ENCODE measurements around the gene SEMA4C.

Gene SEMA4C

DNA sequence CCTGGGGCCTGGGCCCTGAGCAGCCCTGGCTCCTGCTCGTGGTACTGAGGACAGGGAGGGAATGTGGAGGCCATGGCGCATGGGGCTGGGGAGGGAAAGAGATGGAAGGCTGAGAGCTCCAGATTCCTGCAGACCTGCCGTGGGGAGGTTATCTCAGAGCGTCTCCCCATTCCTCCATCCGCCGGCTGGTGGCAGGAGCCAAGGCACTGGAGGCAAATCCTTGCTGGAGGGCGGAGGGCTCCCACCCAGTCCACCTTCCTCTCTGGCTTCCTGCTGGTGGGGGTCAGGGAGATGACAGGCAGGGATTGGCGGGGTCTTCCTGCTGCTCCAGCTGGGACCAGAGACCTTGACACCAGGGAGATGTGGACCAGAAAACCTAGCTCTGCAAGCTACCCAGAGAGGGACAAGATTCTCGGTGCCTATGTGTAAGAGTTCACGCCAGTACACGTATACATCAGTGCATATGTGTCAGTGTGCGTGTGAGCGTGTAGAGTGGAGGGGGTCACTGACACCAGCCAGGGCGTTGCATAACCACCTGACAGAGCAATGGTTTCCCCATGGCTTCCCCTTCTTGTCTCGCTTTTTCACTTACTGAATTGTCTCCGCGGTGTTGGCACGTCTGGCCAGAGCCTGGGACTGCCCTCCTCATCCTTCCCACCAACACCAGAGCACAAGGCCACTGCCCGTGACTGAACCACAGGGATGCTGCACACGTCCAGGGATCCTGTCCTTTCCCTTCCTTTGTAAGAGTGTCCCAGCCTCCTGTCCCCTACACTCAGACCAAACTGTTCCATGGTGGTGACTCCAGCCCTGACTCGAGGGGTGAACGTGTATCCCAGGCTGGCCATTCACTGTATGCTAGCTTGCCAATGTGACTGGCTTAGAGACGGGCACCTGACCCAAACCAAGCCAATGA is 15.8 kb upstream of the SEMA4C start:
- TF ChIP-seq, protein P1, sequence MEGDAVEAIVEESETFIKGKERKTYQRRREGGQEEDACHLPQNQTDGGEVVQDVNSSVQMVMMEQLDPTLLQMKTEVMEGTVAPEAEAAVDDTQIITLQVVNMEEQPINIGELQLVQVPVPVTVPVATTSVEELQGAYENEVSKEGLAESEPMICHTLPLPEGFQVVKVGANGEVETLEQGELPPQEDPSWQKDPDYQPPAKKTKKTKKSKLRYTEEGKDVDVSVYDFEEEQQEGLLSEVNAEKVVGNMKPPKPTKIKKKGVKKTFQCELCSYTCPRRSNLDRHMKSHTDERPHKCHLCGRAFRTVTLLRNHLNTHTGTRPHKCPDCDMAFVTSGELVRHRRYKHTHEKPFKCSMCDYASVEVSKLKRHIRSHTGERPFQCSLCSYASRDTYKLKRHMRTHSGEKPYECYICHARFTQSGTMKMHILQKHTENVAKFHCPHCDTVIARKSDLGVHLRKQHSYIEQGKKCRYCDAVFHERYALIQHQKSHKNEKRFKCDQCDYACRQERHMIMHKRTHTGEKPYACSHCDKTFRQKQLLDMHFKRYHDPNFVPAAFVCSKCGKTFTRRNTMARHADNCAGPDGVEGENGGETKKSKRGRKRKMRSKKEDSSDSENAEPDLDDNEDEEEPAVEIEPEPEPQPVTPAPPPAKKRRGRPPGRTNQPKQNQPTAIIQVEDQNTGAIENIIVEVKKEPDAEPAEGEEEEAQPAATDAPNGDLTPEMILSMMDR (IDR thresholded peaks at IDR 0.05; ENCODE audit: control insufficient read depth, extremely low read depth, insufficient read depth) = no peak
- H3K4me3 ChIP-seq (ENCODE audit: low read depth, low read length) = no peak overlapping the region
- DNase-seq (ENCODE audit: low read depth) = no peak

DNA sequence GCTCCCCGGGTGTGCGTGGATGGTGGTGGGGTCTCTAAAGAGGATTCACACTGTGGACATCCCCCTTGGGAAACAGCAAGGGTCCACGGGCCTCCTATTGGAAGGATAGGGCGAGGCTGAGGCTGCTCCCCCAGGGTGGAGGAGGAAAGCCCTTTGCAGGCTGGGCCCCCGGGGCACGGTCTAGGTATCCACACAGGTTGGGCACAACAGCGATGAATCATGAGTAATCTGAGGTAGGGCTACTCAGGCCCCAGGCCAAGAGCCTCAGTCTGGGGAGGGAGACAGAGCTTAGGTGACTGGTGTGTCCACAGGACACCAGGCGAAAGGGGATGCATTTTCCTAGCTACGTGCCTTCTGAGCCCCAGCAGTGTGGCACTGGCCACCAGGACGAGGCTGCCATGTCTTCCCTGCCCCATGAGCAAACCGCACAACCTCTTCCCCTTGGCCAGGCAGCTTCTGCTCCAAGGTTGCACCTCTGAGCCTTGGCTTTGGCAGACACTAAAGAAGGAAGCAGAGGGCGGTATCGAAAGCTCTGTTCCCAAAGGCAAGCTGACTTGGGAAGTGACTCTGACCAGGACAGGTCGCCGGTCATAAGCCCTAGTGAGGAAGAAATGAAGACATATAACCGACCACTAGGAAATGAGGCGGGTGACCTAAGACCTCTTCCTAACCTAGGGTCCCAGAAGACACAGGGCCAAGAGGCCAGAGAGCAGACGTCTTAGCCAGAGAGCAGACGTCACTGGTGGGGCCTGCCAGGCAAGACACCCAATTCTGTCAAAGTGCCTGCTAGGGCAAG is 14.6 kb upstream of the SEMA4C start:
- DNase-seq (ENCODE audit: low read depth) = no peak
- H3K4me3 ChIP-seq (ENCODE audit: low read depth, low read length) = no peak overlapping the region
- TF ChIP-seq, protein P1 (IDR thresholded peaks at IDR 0.05; ENCODE audit: control insufficient read depth, extremely low read depth, insufficient read depth) = no peak

- no peak overlapping the region for H3K4me3 ChIP-seq (ENCODE audit: low read depth, low read length)
- TF ChIP-seq, protein P1 (IDR thresholded peaks at IDR 0.05; ENCODE audit: control insufficient read depth, extremely low read depth, insufficient read depth) = no peak
- no peak for DNase-seq (ENCODE audit: low read depth)
These were observed 13.4 kb upstream of the SEMA4C start for GRCh38 chr2:96883306-96883705.

DNA sequence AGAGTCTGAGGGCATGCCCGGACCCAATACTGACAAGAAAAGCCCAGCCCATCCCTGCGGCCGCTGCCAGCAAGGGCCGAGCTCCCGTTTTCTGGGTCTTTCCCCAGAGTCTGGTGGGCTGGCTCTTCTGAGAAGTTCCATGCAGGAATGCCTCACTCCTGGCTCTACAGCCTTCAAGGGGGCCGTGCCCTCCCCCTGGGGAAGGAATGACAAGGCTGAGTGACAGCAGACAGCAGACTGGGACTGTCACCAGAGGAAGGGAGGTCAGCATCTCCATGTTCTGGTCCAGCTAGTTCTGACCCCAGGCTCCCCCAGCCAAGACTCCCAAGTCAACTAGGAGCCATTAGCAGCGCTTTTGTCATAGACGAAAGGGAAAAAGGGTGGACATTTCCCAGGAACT is 13.0 kb upstream of the SEMA4C start:
- H3K4me3 ChIP-seq (ENCODE audit: low read depth, low read length) = no peak overlapping the region
- DNase-seq (ENCODE audit: low read depth) = no peak
- TF ChIP-seq, protein P1 (IDR thresholded peaks at IDR 0.05; ENCODE audit: control insufficient read depth, extremely low read depth, insufficient read depth) = no peak

DNA sequence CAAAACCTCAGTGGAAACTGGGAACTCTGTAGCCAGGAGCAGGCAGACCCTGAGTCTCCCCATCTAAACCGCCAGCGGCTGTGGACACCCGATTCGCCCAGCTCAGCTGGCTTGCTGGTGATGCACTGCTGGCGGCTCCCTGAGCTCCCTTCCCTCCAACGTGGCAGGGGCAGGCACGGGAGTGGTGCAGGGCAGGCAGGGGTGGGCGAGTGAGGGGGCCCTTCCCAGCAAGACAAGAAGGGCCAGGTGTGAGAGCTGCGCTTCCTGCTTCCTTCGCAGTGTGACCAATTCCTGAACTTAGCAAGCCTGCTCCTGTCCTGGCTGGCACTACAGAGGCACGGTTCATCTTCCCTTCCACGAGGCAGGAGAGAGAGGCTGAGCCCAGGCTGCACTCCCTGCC is 12.3 kb upstream of the SEMA4C start:
- H3K4me3 ChIP-seq (ENCODE audit: low read depth, low read length) = no peak overlapping the region
- no peak for DNase-seq (ENCODE audit: low read depth)
- TF ChIP-seq, protein P1 (IDR thresholded peaks at IDR 0.05; ENCODE audit: control insufficient read depth, extremely low read depth, insufficient read depth) = no peak

DNA sequence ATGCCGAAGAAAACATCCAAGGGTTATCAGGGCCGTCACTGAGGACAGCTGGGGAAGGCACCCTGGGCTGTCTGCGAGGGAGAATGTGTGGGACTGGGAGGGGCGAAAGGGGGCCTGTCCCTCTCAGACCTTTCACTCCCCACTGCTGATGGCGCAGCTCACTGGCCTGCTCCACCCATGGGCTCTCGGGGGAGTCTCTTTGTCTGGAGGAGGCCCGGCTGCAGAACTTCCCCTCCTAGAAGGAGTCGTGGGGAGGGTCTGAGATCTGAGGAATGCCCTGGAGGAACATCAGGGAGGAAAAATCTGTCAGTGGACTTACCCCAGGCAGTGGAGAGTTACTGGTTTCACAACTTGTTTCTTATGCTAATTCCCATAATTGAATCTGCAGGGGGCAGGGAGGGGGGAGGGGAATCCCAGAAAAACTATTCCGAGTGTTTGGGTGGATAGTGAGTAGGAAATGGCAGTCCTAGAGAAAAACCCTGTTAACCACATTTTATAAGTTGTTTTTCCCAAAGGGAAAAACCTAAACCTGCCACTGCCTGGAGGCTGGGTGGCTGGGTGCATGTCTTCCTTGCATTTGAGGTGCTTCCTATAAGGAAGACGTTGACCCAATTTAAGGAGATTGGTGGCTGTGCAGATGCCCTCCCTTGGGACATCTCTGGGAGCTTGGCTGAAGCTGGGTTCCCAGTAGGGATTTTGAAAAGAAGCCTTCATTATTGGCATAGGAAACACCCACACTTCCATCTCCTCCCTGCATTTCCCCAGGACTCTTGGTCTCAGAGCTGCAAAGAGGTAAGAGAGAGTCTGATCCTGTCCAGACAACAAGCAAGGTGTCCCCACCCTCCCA is 11.7 kb upstream of the SEMA4C start:
- TF ChIP-seq, protein P1 (IDR thresholded peaks at IDR 0.05; ENCODE audit: control insufficient read depth, extremely low read depth, insufficient read depth) = no peak
- no peak overlapping the region for H3K4me3 ChIP-seq (ENCODE audit: low read depth, low read length)
- no peak for DNase-seq (ENCODE audit: low read depth)

All from LNCaP clone FGC (cell line).